IMR-90 (cell line): ENCODE measurements around the gene PPP1R37. TPM values are rescaled to one million over a fixed set of nuclear protein-coding genes. Genes with fewer than 3 reads are reported as not detected.

ENCODE experiments used
- ATAC-seq: fragments of 200-7000 bp; cut with Tn5 transposase; 2 replicates; pipeline ENCODE4 v1.9.1; 2020; ENCODE audit warnings: low read depth, mild to moderate bottlenecking, moderate library complexity
- BruUV-seq: library from RNA; stranded (reverse); fragments of 400-500 nt; replicated peaks from 2 replicates; lab custom pipeline; 2021; lab: Mats Ljungman, UMichigan
- CTCF ChIA-PET: fragments of 300-600 bp; formaldehyde crosslinking; extraction: SDS; loops from one replicate; lab custom pipeline; 2021; ENCODE audit warnings: antibody characterized with exemption; lab: Yijun Ruan, JAX
- POLR2A ChIA-PET: fragments of 300-600 bp; sonication (Branson Sonifier 250); formaldehyde crosslinking; loops from one replicate; lab custom pipeline; 2022; ENCODE audit warnings: antibody characterized with exemption; ENCODE audit not compliant: unreplicated experiment; lab: Charles Lee
- DNase-seq: peaks from one replicate; pipeline ENCODE4 v3.0.0; 2013
- H2AFZ ChIP-seq: replicated peaks from 2 replicates; pipeline ENCODE3; 2013; ENCODE audit warnings: low read length, mild to moderate bottlenecking; ENCODE audit not compliant: poor library complexity
- H2AK5ac ChIP-seq: 2 replicates; pipeline ENCODE4 v1.6.1; 2013; ENCODE audit warnings: low read depth, low read length, inconsistent platforms
- H2AK9ac ChIP-seq: replicated peaks from 2 replicates; pipeline ENCODE3; 2013; ENCODE audit warnings: mild to moderate bottlenecking, low read depth, low read length, moderate library complexity; ENCODE audit not compliant: poor library complexity
- H2BK120ac ChIP-seq: 2 replicates; pipeline ENCODE4 v1.6.1; 2013; ENCODE audit warnings: low read depth, low read length, inconsistent platforms
- H2BK15ac ChIP-seq: 3 replicates; pipeline ENCODE4 v1.6.1; 2013; ENCODE audit warnings: low read depth, low read length, inconsistent platforms
- H2BK20ac ChIP-seq: 2 replicates; pipeline ENCODE4 v1.6.1; 2013; ENCODE audit warnings: low read depth, mild to moderate bottlenecking, inconsistent platforms, low read length, moderate library complexity
- H2BK5ac ChIP-seq: 2 replicates; pipeline ENCODE4 v1.6.1; 2013; ENCODE audit warnings: mild to moderate bottlenecking, low read depth, low read length, inconsistent platforms; ENCODE audit not compliant: poor library complexity, severe bottlenecking
- H3K14ac ChIP-seq: replicated peaks from 2 replicates; pipeline ENCODE4 v1.6.1; 2013; ENCODE audit warnings: low read depth, low read length, inconsistent platforms
- H3K18ac ChIP-seq: 2 replicates; pipeline ENCODE4 v1.6.1; 2013; ENCODE audit warnings: low read depth, low read length, control low read depth
- H3K23ac ChIP-seq: 2 replicates; pipeline ENCODE4 v1.6.1; 2013; ENCODE audit warnings: low read depth, low read length, inconsistent platforms
- H3K27ac ChIP-seq: 2 replicates; pipeline ENCODE4 v1.5.1; 2013; ENCODE audit warnings: mild to moderate bottlenecking, control low read depth, low read length; ENCODE audit not compliant: insufficient read depth
- H3K27me3 ChIP-seq: 2 replicates; pipeline ENCODE4 v1.6.1; 2013; ENCODE audit warnings: low read length; ENCODE audit not compliant: control insufficient read depth, insufficient read depth
- H3K36me3 ChIP-seq: 2 replicates; pipeline ENCODE4 v1.6.1; 2013; ENCODE audit warnings: low read length, mixed read lengths; ENCODE audit not compliant: control insufficient read depth, insufficient read depth
- H3K4ac ChIP-seq: 2 replicates; pipeline ENCODE4 v1.6.1; 2013; ENCODE audit warnings: low read depth, low read length, inconsistent platforms
- H3K4me1 ChIP-seq: 2 replicates; pipeline ENCODE4 v1.6.1; 2013; ENCODE audit warnings: low read length, mixed read lengths; ENCODE audit not compliant: control insufficient read depth, insufficient read depth
- H3K4me2 ChIP-seq: 2 replicates; pipeline ENCODE4 v1.6.1; 2013; ENCODE audit warnings: low read depth, mild to moderate bottlenecking, control low read depth, low read length, moderate library complexity
- H3K4me3 ChIP-seq: 2 replicates; pipeline ENCODE4 v1.5.1; 2013; ENCODE audit warnings: low read depth, mild to moderate bottlenecking, control low read depth, low read length, moderate library complexity; ENCODE audit not compliant: insufficient read depth
- H3K56ac ChIP-seq: 2 replicates; pipeline ENCODE4 v1.6.1; 2013; ENCODE audit warnings: low read length, inconsistent platforms; ENCODE audit not compliant: insufficient read depth; ENCODE audit errors: extremely low read depth
- H3K79me1 ChIP-seq, 2 experiments: 2 replicates each; pipeline ENCODE4 v1.6.1; 2013; ENCODE audit warnings: low read length in 2 of 2, inconsistent platforms in 1 of 2, low read depth in 1 of 2
- H3K9ac ChIP-seq: 2 replicates; pipeline ENCODE4 v1.6.1; 2013; ENCODE audit warnings: low read depth, low read length, control low read depth
- H3K9me1 ChIP-seq: 2 replicates; pipeline ENCODE4 v1.6.1; 2013; ENCODE audit warnings: low read length, inconsistent platforms; ENCODE audit not compliant: insufficient read depth
- H3K9me3 ChIP-seq: 2 replicates; pipeline ENCODE4 v1.6.1; 2013; ENCODE audit warnings: low read length; ENCODE audit not compliant: control insufficient read depth, insufficient read depth
- H4K20me1 ChIP-seq: 2 replicates; pipeline ENCODE4 v1.6.1; 2013; ENCODE audit warnings: low read length, inconsistent platforms; ENCODE audit not compliant: insufficient read depth
- H4K5ac ChIP-seq: 2 replicates; pipeline ENCODE4 v1.6.1; 2013; ENCODE audit warnings: mild to moderate bottlenecking, low read depth, low read length, control low read depth
- H4K8ac ChIP-seq, 2 experiments: 2 replicates each; pipeline ENCODE4 v1.6.1; 2013; ENCODE audit warnings: low read depth in 2 of 2, low read length in 2 of 2, control low read depth in 1 of 2, inconsistent platforms in 1 of 2
- H4K91ac ChIP-seq: 2 replicates; pipeline ENCODE4 v1.6.1; 2013; ENCODE audit warnings: low read depth, low read length, inconsistent platforms; ENCODE audit not compliant: insufficient read depth
- BHLHE40 ChIP-seq: fragments of 150-350 bp; IDR thresholded peaks from 2 replicates; pipeline ENCODE4 v1.6.1; 2016; ENCODE audit warnings: mild to moderate bottlenecking, low read depth, low read length
- CEBPB ChIP-seq: IDR thresholded peaks from 2 replicates; pipeline ENCODE4 v1.6.1; 2012; ENCODE audit warnings: low read depth, low read length, improper control_type of control experiment
- CHD1 ChIP-seq: IDR thresholded peaks from 2 replicates; pipeline ENCODE4 v1.6.1; 2012; ENCODE audit warnings: low read depth, low read length, improper control_type of control experiment
- CTCF ChIP-seq: conservative IDR thresholded peaks from 2 replicates; pipeline ENCODE4 v1.5.1; 2012; ENCODE audit warnings: mild to moderate bottlenecking, low read depth, low read length, improper control_type of control experiment
- ELK1 ChIP-seq: fragments of 150-350 bp; IDR thresholded peaks from 2 replicates; pipeline ENCODE4 v1.6.1; 2016; ENCODE audit warnings: low read depth, mild to moderate bottlenecking, low read length, moderate library complexity, borderline replicate concordance
- FOS ChIP-seq: fragments of 150-350 bp; IDR thresholded peaks from 2 replicates; pipeline ENCODE4 v1.6.1; 2016; ENCODE audit warnings: low read depth, low read length
- MAFK ChIP-seq: IDR thresholded peaks from 2 replicates; pipeline ENCODE4 v1.6.1; 2012; ENCODE audit warnings: low read depth, low read length, improper control_type of control experiment
- MAZ ChIP-seq: IDR thresholded peaks from 2 replicates; pipeline ENCODE4 v1.6.1; 2012; ENCODE audit warnings: low read depth, mild to moderate bottlenecking, low read length, improper control_type of control experiment, moderate library complexity, borderline replicate concordance
- MXI1 ChIP-seq: IDR thresholded peaks from 2 replicates; pipeline ENCODE4 v1.6.1; 2012; ENCODE audit warnings: low read depth, mild to moderate bottlenecking, low read length, moderate library complexity, borderline replicate concordance
- NFE2L2 ChIP-seq: fragments of 150-350 bp; IDR thresholded peaks from 2 replicates; pipeline ENCODE4 v1.6.1; 2016; ENCODE audit warnings: low read depth, mild to moderate bottlenecking, low read length
- POLR2A ChIP-seq: IDR thresholded peaks from 2 replicates; pipeline ENCODE4 v1.6.1; 2012; ENCODE audit warnings: mild to moderate bottlenecking, low read depth, low read length
- RAD21 ChIP-seq: IDR thresholded peaks from 2 replicates; pipeline ENCODE4 v1.6.1; 2012; ENCODE audit warnings: low read length, improper control_type of control experiment
- RCOR1 ChIP-seq: IDR thresholded peaks from 2 replicates; pipeline ENCODE4 v1.6.1; 2012; ENCODE audit warnings: mild to moderate bottlenecking, low read length, improper control_type of control experiment; ENCODE audit not compliant: insufficient replicate concordance
- RFX5 ChIP-seq: IDR thresholded peaks from 2 replicates; pipeline ENCODE4 v1.8.0; 2012; ENCODE audit warnings: low read depth, mild to moderate bottlenecking, low read length, moderate library complexity
- SMC3 ChIP-seq: fragments of 150-350 bp; IDR thresholded peaks from 2 replicates; pipeline ENCODE4 v1.6.1; 2016; ENCODE audit warnings: low read depth, mild to moderate bottlenecking, antibody characterized with exemption, low read length, moderate library complexity
- USF2 ChIP-seq: fragments of 150-350 bp; IDR thresholded peaks from 2 replicates; pipeline ENCODE4 v1.6.1; 2017; ENCODE audit warnings: mild to moderate bottlenecking, antibody characterized with exemption, low read length, low read depth
- WGBS, 2 experiments: methylation state at CpG; one replicate each; pipeline versions ENCODE4 v1.1.5 to v1.1.7; 2013; ENCODE audit warnings: missing lambda C conversion rate in 2 of 2; ENCODE audit not compliant: insufficient read length in 1 of 2; ENCODE audit errors: extremely low coverage in 2 of 2; 5-methylcytosine and 5-hydroxymethylcytosine counted together
- dilution Hi-C: fragments of 300-500 bp; cut with HindIII; formaldehyde crosslinking; loops from one replicate; pipeline ENCODE4 v1.14.3; 2018; ENCODE audit warnings: low sequenced_read_pairs; ENCODE audit not compliant: unreplicated experiment
- in situ Hi-C: fragments of 300-500 bp; cut with MboI; formaldehyde crosslinking; loops from 3 replicates; pipeline ENCODE4 v1.14.3; 2019; ENCODE audit warnings: low sequenced_read_pairs, inconsistent platforms, mixed read lengths
- intact Hi-C: fragments of 100-400 bp; cut with micrococcal nuclease; formaldehyde crosslinking; loops from 2 replicates; pipeline ENCODE4 v1.10.0; 2022
- polyA plus RNA-seq, 3 experiments: library from polyadenylated mRNA; depleted of rRNA; stranded (reverse); fragments of >200 nt; gene quantifications; 2 replicates each; pipeline ENCODE4 v1.2.3, GENCODE V29; 2012; ENCODE audit warnings: low replicate concordance in 1 of 3
- total RNA-seq: library from RNA; depleted of rRNA; stranded (reverse); fragments of >200 nt; gene quantifications from 2 replicates; pipeline ENCODE4 v1.2.3, GENCODE V29; 2012

PPP1R37 gene
- total and polyA plus RNA-seq, 2 of the 4 experiments (the other 2 are of a cell fraction): 13.1 to 18.5 TPM

- no peak overlapping the region for H3K4ac ChIP-seq
- H2AFZ ChIP-seq: peak overlapping the region; percentile 32
- no peak overlapping the region for H3K4me2 ChIP-seq
- 84% methylated on average over 6 of the region's 11 CpGs; no CpG with 5 or more reads in 1 of the 2 experiments for WGBS, 2 experiments
- peaks cover 25% of the 10 kb centered on the region for H3K36me3 ChIP-seq
- no peak overlapping the region for H3K14ac ChIP-seq
- ChIA-PET POLR2A (no interaction called here), CTCF (interaction anchor here (0.8 kb wide), 1 partner anchor 33 kb away, joined by 3 read pairs; no protein-coding TSS in a partner anchor)
- H2BK20ac ChIP-seq: no peak overlapping the region
- no peak overlapping the region for H4K8ac ChIP-seq
- no peak overlapping the region for H2BK15ac ChIP-seq
- H3K23ac ChIP-seq: no peak overlapping the region
- no peak overlapping the region for H3K4me3 ChIP-seq
- H2AK5ac ChIP-seq: no peak overlapping the region
- no peaks in the 10 kb centered on the region for H3K27me3 ChIP-seq
- peaks cover 28 to 59% of the 10 kb centered on the region in 2 experiments for H3K79me1 ChIP-seq
- intact Hi-C loops: no loop called here
- dilution Hi-C loops: no loop called here
- no peaks in the 10 kb centered on the region for H3K9me3 ChIP-seq
- peaks cover 10% of the 10 kb centered on the region for H3K9me1 ChIP-seq
- in situ Hi-C loops: no loop called here
- H3K27ac ChIP-seq: no peak overlapping the region
- H3K56ac ChIP-seq: no peak overlapping the region
- no peak overlapping the region for H4K5ac ChIP-seq
- no peak for ATAC-seq
- no peak for TF ChIP-seq FOS
- no peak for TF ChIP-seq RAD21
- no peak for TF ChIP-seq CEBPB
- TF ChIP-seq BHLHE40: no peak
- TF ChIP-seq POLR2A: no peak
- no peak for TF ChIP-seq CHD1
- no peak for TF ChIP-seq ELK1
- no peak for TF ChIP-seq RCOR1
- no peak for TF ChIP-seq MAZ
- no peak for TF ChIP-seq MXI1
- TF ChIP-seq USF2: no peak
- TF ChIP-seq MAFK: no peak
- no peak for TF ChIP-seq NFE2L2
- no peak for TF ChIP-seq SMC3
- no peak for TF ChIP-seq CTCF
- no peak for TF ChIP-seq RFX5
- H2BK5ac ChIP-seq: no peak overlapping the region
- no peak overlapping the region for H3K18ac ChIP-seq
- BruUV-seq: no TSS peak
- no peak overlapping the region for H4K91ac ChIP-seq
- H4K20me1 ChIP-seq: peaks cover 37% of the 10 kb centered on the region
- no peak overlapping the region for H3K9ac ChIP-seq
- H2BK120ac ChIP-seq: no peak overlapping the region
- peaks cover 2% of the 10 kb centered on the region; the same call in 1 of the 2 replicates for H3K4me1 ChIP-seq
- DNase-seq: no peak
- H2AK9ac ChIP-seq: no peak overlapping the region
Observed at GRCh38 chr19:45138303-45138751, 45.3 kb downstream of the PPP1R37 start.
